ENCODE measurements around the gene POLE3.
"Not testable (repeated sequence)": the region's sequence is repeated elsewhere in the genome, so short reads cannot be mapped to it uniquely, and the experiment has no call there.

Gene POLE3

DNA sequence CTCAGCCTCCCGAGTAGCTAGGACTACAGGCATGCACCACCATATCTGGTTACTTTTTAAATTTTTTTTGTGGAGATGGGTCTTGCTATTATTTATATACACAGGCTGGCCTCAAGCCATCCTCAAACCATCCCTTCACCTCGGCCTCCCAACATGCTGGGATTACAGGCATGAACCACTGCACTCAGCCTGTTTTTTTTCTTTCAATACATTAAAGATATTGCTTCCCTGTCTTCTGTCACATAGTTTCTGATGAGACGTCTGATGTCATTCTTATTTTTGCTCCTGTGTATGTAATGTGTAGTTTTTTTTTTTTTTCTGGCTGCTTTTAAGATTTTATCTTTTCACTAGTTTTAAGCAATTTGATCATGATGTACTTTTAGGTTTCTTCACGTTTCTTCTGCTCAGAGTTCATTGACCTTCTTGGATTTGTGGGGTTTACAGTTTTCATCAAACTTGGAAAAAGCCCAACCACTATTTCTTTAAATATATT is 41.7 kb upstream of the POLE3 start:
- no peaks in the 10 kb centered on the region for H3K27me3 ChIP-seq (ENCODE audit: insufficient read depth, poor library complexity, severe bottlenecking)
- no peak for TF ChIP-seq GABPA (IDR thresholded peaks at IDR 0.05; ENCODE audit: low read depth)
- TF ChIP-seq REST (IDR thresholded peaks at IDR 0.05; ENCODE audit: insufficient replicate concordance, low read depth), result no peak

DNA sequence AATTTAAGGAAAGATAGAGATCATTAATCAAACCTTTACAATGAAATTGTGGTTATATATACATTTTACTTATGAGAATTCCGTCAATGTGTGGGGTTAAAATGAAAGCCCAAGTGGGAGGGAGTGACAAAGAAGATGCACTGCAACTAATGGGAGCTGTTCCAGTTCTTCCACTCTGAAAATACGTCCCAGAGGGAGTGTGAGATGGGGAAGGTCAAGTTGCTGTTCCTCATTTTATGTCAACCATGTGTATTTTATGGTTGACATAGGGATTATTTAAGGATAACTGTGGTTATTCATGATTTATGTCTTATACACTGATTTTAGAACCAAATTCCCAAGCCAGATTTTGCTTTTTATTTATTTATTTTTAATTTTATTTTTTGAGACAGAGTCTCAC is 38.9 kb upstream of the POLE3 start:
- Histone ChIP-seq H3K27ac (replicated peaks) (no peak overlapping the region), H3K4me3 (replicated peaks; ENCODE audit: insufficient read depth, low read length) (no peak overlapping the region), H3K27me3 (ENCODE audit: insufficient read depth, poor library complexity, severe bottlenecking) (no peaks in the 10 kb centered on the region)
- TF ChIP-seq GABPA (IDR thresholded peaks at IDR 0.05; ENCODE audit: low read depth), result no peak
- DNase-seq (ENCODE audit: low read depth in 1 of 2, low spot score in 1 of 2), result no peak

More for the DNA sequence above, 41.7 kb upstream of the POLE3 start:
- DNase-seq (ENCODE audit: low read depth in 1 of 2, low spot score in 1 of 2), result no peak
- Histone ChIP-seq H3K27ac (replicated peaks) (no peak overlapping the region), H3K4me3 (replicated peaks; ENCODE audit: insufficient read depth, low read length) (no peak overlapping the region)

GRCh38 chr9:113446323-113446740 is 35.9 kb upstream of the POLE3 start:
- no peak overlapping the region for H3K27ac ChIP-seq (replicated peaks)
- peak in 1 of 2 experiments; percentile 11 for DNase-seq (ENCODE audit: low read depth in 1 of 2, low spot score in 1 of 2)
- TF ChIP-seq, protein P1, sequence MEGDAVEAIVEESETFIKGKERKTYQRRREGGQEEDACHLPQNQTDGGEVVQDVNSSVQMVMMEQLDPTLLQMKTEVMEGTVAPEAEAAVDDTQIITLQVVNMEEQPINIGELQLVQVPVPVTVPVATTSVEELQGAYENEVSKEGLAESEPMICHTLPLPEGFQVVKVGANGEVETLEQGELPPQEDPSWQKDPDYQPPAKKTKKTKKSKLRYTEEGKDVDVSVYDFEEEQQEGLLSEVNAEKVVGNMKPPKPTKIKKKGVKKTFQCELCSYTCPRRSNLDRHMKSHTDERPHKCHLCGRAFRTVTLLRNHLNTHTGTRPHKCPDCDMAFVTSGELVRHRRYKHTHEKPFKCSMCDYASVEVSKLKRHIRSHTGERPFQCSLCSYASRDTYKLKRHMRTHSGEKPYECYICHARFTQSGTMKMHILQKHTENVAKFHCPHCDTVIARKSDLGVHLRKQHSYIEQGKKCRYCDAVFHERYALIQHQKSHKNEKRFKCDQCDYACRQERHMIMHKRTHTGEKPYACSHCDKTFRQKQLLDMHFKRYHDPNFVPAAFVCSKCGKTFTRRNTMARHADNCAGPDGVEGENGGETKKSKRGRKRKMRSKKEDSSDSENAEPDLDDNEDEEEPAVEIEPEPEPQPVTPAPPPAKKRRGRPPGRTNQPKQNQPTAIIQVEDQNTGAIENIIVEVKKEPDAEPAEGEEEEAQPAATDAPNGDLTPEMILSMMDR (IDR thresholded peaks at IDR 0.05; ENCODE audit: insufficient read depth, low read length), result peak; percentile 15
- TF ChIP-seq REST (IDR thresholded peaks at IDR 0.05; ENCODE audit: insufficient replicate concordance, low read depth), result no peak
- no peaks in the 10 kb centered on the region for H3K27me3 ChIP-seq (ENCODE audit: insufficient read depth, poor library complexity, severe bottlenecking)
- no peak overlapping the region for H3K4me3 ChIP-seq (replicated peaks; ENCODE audit: insufficient read depth, low read length)

DNA sequence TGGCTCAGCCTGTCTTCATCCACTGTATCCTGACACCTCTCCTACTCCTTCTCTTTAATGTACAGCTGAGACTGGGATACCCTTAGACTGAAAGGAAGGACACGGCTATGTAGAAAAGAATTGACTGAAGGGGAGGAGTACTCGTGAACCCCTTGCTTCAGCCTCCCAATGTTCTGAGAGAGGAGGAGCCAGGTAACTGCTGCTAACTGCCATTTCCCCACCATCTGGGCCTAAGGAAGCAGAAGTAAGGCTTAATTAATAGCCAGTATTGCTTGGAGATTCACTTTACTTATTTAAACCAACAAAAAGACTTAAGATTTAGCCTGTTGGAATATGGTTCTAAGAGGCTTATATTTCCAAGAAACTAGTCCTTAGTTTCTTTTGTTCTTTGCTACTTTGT is 34.3 kb upstream of the POLE3 start:
- Histone ChIP-seq H3K4me3 (replicated peaks; ENCODE audit: insufficient read depth, low read length) (no peak overlapping the region), H3K27me3 (ENCODE audit: insufficient read depth, poor library complexity, severe bottlenecking) (no peaks in the 10 kb centered on the region), H3K27ac (replicated peaks) (peak overlapping the region; percentile 66)
- DNase-seq (ENCODE audit: low read depth in 1 of 2, low spot score in 1 of 2), result peak in 1 of 2 experiments; percentile 73
- TF ChIP-seq REST (IDR thresholded peaks at IDR 0.05; ENCODE audit: insufficient replicate concordance, low read depth) (no peak), GABPA (IDR thresholded peaks at IDR 0.05; ENCODE audit: low read depth) (no peak), POLR2AphosphoS5 (IDR thresholded peaks at IDR 0.05; ENCODE audit: low read depth) (no peak), SPI1 (IDR thresholded peaks at IDR 0.05; ENCODE audit: borderline replicate concordance, low read depth) (no peak)
- TF ChIP-seq, protein P1 (IDR thresholded peaks at IDR 0.05; ENCODE audit: insufficient read depth, low read length), result no peak

DNA sequence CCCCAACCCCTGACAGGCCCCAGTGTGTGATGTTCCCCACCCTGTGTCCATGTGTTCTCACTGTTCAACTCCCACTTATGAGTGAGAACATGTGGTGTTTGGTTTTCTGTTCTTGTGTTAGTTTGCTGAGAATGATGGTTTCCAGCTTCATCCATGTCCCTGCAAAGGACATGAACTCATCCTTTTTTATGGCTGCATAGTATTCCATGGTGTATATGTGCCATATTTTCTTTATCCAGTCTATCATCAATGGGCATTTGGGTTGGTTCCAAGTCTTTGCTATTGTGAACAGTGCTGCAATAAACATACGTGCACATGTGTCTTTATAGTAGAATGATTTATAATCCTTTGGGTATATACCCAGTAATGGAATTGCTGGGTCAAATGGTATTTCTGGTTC is 27.2 kb upstream of the POLE3 start:
- not testable (repeated sequence) for H3K27me3 ChIP-seq (ENCODE audit: insufficient read depth, poor library complexity, severe bottlenecking); H3K27ac ChIP-seq (replicated peaks); DNase-seq (ENCODE audit: low read depth in 1 of 2, low spot score in 1 of 2); H3K4me3 ChIP-seq (replicated peaks; ENCODE audit: insufficient read depth, low read length)

Measured in HL-60 (cell line).